Middle frontal gyrus (tissue), 1 donor: ENCODE data around the gene CD300E.
"Not testable (repeated sequence)": the region's sequence is repeated elsewhere in the genome, so short reads cannot be mapped to it uniquely, and the experiment has no call there.

Experiments used
- DNase-seq: peaks from one replicate; pipeline ENCODE4 v3.0.0-alpha.2; 2015; ENCODE audit warnings: low spot score; ENCODE audit errors: extremely low spot score

CD300E gene, protein sequence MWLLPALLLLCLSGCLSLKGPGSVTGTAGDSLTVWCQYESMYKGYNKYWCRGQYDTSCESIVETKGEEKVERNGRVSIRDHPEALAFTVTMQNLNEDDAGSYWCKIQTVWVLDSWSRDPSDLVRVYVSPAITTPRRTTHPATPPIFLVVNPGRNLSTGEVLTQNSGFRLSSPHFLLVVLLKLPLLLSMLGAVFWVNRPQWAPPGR

DNA sequence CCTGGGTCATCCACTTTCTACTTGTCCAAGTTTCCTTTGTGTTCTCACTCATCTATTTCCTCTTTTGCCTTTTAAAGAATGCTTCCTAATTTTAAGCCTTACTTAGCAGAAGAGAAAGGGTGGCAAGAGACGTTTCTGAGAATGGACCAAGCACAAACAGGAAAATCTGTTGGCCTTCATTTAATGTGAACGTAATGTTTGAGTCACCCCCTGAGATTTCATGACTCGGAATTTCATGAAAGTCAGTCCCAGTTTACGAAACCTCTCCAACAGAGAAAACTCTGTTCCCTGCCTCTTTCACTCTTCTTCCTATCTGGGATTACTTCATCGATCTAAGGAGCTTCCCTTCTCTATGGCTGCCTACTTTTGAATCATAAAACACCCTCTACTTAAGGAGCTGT, at the start of gene CD300E:
Gene CD300E (minus strand): TSS at position 46 of the 401 bp plus-strand sequence. CDS start 117 bp downstream, outside the sequence.
- no peak for DNase-seq

DNA sequence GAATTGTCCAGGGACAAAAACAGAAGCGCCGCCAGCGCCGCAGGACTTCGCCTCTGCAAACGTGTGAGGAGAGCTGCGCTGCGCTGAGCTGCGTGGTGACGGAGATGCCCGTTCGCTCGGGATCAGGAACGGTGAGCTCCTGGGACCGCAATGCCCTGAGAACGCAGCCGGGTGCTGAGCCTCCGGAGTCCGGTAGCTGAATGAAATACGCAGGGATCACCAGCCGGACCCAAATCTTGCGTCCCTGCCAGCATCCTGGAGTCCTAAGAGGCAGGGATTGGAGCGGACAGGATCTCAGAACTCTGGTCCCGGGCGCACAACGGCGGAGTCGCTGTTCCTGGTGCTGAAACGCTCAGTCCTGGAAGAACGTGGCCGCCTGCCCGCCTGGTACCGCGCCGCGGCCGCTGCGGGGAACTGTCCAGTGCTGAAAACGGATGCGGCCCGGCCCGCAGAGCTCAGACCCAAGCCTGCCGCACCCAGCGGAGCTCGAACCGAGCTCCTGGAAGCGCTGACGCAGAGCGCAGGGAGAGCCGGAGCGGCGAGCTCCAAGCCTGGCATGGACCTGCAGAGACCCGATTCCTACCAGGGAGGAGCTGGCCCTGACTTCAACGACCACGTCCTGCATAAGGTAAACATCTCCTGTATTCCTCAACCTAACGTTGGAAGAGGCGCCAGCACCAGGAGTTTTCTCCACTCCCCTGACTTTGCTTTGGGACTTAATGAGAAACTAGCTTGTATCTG, 47.7 kb upstream of the CD300E start:
- DNase-seq = peak; percentile 37

DNA sequence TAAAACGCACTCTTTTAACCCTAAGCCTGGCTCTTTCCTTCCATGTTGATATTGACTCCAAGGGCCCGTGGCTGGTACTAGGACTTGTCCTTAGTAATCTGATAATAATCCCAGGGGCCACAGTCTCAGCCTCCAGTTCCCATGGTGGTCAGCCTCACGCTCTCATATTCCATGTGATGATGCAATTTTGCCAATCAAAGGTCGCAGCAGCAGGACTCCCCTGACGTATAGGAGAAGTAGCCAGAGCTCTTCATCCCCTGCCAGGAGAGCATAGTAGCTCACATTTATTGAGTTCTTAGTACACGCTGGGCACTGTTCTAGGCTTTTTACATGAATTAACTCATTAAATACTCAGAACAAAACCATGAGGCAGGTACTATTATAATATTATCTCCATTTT, 46.8 kb upstream of the CD300E start:
- DNase-seq = no peak

DNA sequence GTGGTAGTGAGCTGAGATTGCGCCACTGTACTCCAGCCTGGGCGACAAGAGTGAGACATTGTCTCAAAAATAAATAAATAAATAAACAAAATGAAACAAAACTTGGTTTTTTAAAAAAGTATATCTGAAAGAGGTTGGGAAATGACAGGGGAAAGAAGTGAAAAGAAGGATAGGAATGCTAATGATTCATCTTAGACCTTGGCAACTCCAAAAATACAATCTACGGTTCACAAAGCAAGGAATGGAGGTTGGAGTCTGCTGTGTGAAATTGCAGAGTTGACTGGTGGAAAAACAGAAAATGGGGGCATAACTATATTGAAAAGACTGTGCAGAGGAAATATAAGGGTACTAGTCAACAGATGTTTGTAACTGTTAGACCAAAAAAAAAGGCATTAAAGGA, 40.0 kb upstream of the CD300E start:
- no peak for DNase-seq

DNA sequence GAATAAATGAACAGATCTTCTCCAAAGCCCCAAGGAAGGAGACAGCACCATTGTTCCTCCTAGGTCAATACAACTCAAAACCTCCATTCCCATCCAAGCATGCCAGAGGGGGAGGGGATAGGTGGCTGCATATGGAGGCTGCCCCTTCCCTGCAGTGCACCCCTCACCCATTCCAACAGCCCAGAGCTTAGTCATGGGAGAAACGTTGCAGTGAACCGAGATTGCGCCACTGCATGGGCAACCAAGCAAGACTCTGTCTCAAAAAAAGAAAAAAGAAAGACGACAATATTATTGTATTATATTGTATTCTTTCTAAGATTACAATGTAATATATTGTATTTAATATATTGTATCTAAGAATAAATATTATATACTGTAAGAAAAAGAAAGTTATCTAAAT, 36.4 kb upstream of the CD300E start:
- no peak for DNase-seq

DNA sequence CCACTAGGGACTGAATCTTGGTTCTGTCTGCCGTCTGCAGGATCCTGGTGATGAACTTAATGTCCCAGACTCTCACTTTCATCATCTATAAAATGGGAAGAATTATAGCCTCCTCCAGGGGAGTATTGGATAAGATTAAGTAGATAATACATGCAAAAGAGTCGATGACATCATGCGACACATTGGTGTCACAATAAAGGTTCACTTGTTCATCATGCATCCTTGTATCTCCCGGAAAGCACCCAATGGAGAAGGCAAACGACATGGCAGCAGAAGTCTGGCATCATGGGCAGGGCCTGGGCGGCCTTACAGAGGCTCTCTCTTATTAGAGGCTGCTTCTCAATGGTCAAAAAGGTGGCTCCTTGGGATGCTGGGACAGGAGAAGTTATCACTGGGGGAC, 35.1 kb upstream of the CD300E start:
- DNase-seq = no peak

DNA sequence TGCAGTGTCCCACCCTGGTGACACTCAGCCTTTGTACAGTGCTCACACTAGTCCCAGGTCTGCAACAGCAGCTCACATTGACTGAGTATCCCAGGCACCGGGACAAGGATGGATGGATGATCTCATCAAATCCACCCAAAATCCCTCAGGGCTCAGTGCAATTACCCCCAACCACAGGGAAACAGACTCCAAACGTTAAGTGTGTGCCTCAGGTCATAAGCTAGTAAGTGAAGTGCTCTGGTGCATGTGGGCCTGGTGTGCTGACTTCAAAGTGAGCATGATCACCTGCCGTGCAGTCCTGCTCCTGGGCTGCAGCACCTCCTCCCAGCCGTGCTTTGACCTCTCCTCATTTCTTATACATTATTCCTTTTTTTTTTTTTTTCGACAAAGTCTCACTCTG, 31.2 kb upstream of the CD300E start:
- no peak for DNase-seq

DNA sequence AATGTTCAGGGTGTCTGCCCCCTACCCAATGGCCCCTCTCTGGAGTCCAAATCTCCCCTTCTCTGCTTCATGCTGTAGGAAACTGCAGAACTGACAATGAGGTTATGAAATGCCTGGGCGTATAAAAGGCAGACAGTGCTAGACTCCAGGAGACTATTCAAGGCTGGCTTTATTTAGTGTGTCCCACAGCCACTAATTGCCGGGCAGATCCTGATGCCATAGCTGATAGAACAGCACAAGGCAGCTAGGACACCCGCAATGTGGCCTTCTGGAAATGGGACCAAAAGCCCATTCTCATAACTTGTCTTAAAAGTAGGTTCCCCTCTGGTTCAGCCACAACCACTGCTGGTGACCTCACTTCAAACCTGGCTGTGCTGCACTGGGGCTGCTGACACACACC, 28.5 kb upstream of the CD300E start:
- DNase-seq = no peak

DNA sequence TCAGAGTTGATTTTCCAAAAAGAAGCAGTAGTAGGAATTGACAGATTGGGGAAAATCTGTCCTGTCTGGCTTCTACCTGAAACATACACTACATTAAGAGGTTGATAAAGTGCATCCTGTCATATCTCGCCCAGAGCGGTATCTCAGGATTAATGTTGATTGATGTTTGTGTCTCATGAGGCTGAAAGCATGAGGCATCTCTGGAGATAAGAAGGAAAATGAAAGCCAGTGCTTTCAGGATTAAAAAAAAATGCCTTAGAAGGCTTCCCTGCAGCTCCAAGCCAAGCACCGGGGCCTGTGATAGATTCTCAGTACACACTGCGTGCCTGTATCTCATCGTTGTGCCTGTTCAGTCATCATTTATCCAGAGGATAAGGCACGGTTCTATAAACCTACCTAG, 26.4 kb upstream of the CD300E start:
- no peak for DNase-seq

DNA sequence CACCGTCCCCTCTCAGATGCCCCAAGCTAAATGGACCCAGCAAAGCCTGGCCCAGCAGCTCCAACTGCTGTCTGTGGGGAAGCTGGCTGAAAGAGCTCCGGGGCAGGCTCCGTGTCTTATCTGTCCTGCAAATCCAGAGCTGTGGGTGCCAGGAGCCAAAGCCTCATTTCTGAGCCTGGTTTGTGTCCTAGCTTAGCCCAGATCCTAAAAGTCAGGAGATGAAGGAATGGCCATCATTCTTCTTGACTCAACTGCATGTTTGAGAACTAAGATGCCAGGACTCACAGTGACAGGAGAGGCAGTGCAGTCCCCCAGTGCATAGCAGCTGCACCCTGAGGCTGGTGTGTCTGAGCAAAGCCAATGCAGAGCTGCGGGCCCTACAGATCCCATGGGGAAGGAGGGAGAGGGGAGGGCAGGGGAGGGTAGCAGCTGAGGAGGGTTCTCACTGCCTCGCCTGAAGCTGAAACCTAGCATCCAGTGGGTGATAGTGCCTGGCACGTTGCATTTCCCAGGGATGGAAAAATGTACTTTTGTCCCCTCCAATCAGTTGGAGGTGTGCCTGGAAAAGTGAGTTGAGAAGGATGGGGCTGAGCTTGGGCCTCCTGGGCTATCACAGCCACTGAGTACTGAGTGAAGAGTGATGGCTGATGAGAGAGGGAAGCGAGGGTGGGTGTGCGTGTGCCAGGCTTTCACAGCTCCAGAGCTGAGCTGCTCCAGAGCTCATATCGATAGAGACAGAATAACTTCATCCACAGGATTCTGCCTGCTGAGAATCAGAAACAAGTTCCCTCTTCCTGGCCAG, 24.5 kb upstream of the CD300E start:
- no peak for DNase-seq

DNA sequence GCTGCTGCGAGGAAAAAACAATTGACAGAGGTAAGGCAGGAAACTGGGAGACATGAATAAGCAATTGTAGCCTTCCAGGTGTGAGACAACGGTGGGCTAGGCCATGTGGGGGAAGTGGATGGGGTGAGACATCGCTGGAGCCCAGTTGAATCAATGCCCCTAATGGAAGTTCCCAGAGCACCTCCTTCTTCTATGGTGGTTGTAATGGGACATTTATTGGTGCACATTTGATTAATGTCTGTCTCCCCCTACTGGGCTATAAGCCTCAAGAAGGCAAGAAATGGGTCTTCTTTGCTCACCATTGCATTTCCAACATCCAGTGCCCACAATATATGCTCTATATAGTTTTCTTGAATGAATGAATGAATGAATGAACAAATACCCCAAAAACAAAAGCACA, 22.7 kb upstream of the CD300E start:
- DNase-seq = no peak

DNA sequence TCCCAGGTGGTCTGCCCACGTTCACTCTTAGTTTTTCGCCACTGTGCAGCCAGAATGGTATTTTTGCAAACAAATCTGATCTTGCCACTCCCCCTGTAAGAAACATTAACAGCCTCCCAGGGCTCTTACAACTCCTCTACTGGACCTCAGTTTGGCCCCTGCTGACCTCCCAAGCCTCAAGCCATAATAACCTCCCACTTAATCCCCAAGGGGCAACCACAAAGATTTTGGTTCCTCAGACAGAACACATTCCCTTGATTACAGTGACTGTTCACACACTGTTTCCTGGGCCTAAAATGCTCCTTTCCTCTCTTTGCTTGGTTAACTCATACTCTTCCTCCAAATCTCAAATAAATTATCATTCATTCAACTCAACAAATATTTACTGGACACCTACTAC, 21.5 kb upstream of the CD300E start:
- DNase-seq = no peak

DNA sequence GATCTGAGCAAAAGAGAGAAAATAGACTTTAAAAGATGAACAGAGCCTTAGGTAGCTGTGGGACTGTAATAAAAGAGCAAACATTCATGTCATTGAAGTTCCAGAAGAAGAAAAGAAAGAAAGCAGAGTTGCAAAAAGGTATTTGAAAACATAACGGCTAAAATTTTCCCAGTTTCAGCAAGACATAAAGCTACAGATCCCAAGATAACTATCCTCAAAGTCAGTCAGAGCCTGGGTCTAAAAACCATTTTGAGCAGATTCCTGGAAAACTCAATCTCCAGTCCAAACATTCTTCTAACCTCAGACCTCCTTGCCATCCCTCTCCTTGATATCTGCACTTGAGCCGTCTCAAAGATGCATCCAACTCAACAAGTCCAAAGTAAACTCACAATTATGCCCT, 20.9 kb upstream of the CD300E start:
- no peak for DNase-seq

DNA sequence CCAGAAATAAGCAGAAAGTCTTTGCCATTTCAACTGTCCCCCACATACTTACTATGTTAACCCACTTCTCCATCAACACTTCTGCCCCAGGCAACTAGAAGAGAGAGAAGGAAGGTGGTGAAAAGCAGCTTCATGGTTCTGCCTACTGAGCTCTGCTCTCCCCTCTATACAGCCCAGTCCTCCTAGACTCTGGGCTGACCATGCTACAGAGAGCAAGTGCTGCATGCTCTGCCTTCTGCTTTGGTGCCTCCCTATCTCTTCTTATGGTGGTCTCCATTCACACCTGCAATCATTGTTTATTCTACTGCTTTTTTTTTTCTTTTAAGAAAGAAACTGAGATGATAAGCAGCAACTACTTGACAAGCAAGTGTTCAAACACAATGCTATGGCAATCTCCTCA, 20.3 kb upstream of the CD300E start:
- DNase-seq = no peak

DNA sequence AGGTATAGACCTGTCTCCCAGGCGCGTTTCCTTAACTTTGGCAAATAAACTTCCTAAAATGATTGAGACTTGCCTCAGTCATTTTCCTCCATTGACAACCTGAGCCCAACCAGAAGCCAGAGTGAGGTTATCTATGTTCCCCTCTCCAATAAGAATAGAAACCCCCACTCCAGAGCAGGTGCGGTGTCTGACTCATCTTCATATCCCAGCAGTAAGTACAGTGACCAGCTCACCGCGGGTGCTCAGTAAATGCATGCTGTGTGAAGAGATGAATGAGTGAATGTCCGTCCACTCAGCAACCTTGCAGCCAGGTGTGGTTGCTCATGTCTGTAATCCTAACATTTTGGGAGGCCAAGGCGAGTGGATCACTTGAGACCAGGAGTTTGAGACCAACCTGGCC, 19.5 kb upstream of the CD300E start:
- DNase-seq = no peak

DNA sequence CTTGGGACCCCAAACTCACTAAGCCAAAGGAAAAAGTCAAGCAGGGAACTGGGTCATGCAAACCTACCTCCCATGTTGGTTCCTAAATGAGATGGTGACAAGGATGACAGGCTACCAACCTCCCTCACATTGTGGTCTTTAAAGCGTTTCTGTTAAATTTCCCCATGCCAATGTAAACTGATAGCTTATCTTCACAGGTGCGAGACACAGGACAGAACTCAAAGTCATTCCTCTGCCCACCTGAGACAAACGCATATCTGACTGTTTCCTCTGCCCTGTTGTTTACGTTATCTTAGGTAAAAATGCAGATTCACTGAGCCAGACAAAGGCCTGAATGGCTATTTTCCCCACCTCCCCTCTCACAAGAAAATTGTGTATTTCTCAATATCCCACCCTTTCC, 19.0 kb upstream of the CD300E start:
- no peak for DNase-seq

DNA sequence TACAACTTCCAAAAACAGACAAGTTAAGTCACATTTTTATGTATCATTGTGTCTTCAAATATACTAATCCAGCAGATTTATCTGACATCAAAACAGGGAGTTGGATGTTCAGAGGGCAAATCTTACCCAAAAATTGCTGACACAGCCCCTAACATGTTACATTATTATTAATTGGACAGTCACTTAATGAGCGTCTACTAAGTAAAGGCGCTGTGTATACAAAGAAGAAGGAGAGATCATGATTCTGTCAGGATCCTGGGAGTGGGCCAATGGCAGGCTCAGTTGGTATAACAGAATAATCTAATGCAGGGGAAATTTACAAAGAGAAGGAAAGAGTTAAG, 18.4 kb upstream of the CD300E start:
- no peak for DNase-seq

DNA sequence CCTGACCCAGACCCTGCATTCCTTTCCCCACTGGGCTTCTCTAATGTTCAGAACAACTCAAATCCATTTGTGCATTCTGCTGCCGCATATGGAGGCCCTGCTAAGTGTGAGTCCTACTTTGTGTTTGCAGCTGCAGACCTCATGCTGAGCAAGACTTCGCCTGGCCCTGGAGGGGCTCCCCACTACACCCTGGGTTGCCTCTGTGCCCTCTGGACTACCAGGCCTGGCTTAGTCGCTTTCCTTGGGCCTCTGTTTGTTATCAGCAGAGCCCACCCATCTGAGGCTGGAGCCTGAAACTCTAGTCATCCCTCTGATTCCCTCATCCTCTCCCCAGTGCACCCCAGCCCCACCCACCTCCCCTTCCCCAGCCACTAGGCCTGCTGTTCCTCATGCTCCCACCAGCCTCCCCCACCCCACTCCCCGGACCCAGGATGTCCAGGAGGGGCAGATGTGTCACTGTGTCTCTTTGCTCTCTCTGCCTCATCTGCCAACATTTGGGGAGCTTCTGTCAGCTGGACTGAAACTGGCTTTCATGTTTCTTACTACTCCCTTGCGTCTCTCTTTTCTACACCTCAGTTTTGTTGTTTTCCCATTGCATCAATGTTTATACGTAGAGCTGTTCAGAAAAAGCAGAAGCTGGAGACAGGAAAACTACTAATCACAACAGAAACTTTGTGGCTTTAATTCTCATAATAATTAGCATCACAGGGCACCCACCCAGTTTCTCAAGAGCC, 17.9 kb upstream of the CD300E start:
- no peak for DNase-seq

DNA sequence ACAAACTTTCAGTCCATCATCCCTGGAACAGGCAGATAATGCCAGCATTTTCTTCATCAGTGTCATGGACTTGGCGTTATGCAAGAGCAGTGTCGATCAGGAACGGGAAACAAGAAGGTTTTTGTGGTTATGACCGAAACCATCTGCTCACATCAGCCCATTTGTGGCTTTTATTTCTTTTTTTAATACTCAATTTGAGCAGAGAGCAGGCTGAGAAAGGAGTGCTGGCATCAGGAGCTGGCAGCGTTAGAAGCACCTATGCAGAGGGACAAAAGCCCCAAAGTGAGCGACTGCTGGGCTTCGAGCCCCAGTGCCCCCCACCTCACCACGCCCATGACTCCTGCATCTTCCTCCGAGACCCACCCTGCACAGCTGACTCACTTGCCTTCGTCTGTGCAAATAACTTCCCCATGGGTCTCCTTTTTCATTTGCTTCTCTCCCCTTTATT, 16.2 kb upstream of the CD300E start:
- no peak for DNase-seq

DNA sequence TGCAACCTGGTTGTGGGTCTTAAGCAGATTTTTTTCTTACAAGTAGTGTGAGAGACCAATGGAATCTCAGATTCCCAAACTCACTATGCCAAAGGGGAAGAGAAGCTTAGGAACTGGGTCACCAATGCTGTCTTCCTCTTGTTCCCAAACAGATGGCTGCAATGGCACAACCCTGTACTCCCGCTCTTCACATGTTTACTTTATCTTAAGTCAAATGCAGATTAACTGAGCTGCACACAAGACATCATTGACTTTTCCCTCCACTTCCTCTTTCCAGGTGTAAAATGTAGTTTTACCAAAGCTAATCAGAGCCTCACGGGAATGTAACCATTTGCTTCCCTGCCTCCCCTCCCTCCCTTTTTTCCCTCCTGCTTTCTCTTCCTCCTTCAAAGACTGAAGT, 14.4 kb upstream of the CD300E start:
- no peak for DNase-seq

DNA sequence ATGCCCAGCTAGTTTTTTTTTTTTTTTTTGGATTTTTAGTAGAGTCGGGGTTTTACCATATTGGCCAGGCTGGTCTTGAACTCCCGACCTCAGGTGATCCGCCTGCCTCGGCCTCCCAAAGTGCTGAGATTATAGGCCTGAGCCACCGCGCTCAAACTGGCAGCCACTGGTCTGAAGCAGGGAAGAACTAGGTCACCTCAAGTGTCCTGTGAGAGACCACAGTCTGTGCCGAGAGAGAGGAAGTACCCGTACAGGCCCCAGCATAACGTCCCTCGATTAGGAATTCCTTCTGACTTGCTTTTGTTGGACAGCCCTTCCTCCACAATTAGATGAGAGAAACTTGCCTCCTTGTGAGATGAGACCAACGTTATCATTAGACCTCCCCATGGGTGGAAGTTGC, 13.7 kb upstream of the CD300E start:
- no peak for DNase-seq

DNA sequence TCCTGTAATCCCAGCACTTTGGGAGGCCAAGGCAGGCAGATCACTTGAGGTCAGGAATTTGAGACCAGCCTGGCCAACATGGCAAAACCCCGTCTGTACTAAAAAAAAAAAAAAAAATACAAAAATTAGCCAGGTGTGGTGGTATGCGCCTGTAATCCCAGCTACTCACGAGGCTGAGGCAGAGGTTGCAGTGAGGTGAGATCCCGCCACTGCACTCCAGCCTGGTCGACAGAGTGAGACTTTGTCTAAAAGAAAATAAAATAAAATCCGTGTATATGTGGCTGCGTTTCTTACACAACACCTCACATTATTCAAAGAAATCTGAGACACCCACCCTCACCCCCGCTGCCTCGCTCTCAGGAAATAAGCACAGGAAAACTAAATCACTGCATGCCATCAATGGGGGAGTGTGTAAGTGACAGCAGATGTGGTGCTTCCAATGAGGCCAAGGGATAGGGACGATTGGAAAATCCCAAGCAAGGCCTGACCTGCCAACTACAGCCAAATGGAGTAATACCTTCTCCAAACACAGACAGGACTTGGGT, 13.1 kb upstream of the CD300E start:
- not testable (repeated sequence) for DNase-seq
